ENCODE results near the gene ZNF408.

- TF ChIP-seq CTCF (IDR thresholded peaks at IDR 0.05; ENCODE audit: low read length) (no peak), EZH2 (IDR thresholded peaks at IDR 0.05; ENCODE audit: borderline replicate concordance, low read length) (no peak)
These were observed 21.9 kb downstream of the ZNF408 start for GRCh38 chr11:46722566-46723358.
